OCI-LY3 (cell line): ENCODE measurements around the gene TRAF3.

Experiments
- EZH2phosphoT487 ChIP-seq: fragments of 200-600 bp; shearing (Covaris generic); IDR thresholded peaks from 2 replicates; pipeline ENCODE4 v1.6.1; 2018; ENCODE audit warnings: antibody characterized with exemption, mixed run types, low read depth
- TF ChIP-seq, protein P1 (sequence below): fragments of 200-600, 300-600 bp; sonication (generic); IDR thresholded peaks from 2 replicates; pipeline ENCODE4 v1.5.1; 2014; ENCODE audit warnings: antibody characterized with exemption, low read length, low read depth

DNA sequence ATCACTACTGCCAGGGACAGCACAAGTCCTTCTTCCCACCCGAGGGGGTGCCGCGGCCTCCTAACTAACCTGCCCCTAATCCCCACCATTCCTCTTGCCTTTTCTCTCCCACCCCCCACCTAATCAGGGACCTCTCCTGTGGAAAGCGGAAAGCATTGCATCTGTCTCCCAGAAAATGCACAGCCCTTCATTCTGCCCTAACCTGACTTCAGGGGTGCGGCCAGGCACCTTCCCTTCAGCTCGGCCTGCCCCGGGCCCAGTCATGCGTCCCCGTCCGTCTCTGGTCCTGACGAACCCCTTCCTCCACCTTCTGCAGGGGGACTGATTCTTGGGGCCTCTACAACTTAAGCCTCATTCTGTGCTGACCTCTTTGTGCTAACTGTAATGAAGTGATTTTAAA, 43.9 kb upstream of the TRAF3 start:
- TF ChIP-seq, protein P1, sequence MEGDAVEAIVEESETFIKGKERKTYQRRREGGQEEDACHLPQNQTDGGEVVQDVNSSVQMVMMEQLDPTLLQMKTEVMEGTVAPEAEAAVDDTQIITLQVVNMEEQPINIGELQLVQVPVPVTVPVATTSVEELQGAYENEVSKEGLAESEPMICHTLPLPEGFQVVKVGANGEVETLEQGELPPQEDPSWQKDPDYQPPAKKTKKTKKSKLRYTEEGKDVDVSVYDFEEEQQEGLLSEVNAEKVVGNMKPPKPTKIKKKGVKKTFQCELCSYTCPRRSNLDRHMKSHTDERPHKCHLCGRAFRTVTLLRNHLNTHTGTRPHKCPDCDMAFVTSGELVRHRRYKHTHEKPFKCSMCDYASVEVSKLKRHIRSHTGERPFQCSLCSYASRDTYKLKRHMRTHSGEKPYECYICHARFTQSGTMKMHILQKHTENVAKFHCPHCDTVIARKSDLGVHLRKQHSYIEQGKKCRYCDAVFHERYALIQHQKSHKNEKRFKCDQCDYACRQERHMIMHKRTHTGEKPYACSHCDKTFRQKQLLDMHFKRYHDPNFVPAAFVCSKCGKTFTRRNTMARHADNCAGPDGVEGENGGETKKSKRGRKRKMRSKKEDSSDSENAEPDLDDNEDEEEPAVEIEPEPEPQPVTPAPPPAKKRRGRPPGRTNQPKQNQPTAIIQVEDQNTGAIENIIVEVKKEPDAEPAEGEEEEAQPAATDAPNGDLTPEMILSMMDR, result no peak
- TF ChIP-seq EZH2phosphoT487, result no peak
